Sigmoid colon (tissue), 4 donors: ENCODE data around the gene TTYH1.

Source experiments
- CTCF ChIP-seq, 4 experiments: fragments of 450-650 bp in 3 of 4; fragments of 200-600 bp in 1 of 4; IDR thresholded peaks; one replicate each; pipeline ENCODE4 v1.5.1; 2016 to 2019; ENCODE audit warnings: antibody characterized with exemption in 4 of 4, mild to moderate bottlenecking in 3 of 4, moderate library complexity in 2 of 4
- POLR2AphosphoS5 ChIP-seq, 4 donors: sonication (generic); formaldehyde crosslinking; IDR thresholded peaks; one replicate each; pipeline ENCODE4 v1.6.1; 2017; ENCODE audit warnings: antibody characterized with exemption in 4 of 4

- TF ChIP-seq CTCF (IDR thresholded peaks at IDR 0.05) (no peak), POLR2AphosphoS5 (IDR thresholded peaks at IDR 0.05) (no peak)
Measured at GRCh38 chr19:54436031-54436523, 20.8 kb downstream of the TTYH1 start.
